HAP-1 (cell line): ENCODE data around the gene ACOXL.
"Not testable (repeated sequence)": the region's sequence is repeated elsewhere in the genome, so short reads cannot be mapped to it uniquely, and the experiment has no call there.

Source experiments
- DNase-seq, 2 experiments: peaks; one replicate each; pipeline ENCODE4 v3.0.0-alpha.2; 2016 to 2020; ENCODE audit warnings: low spot score in 2 of 2
- H3K27me3 ChIP-seq: fragments of 250-450 bp; sonication (Bioruptor Pico); 2 replicates; pipeline ENCODE4 v1.5.1; 2020; ENCODE audit warnings: low read depth, mild to moderate bottlenecking, moderate library complexity
- H3K36me3 ChIP-seq: fragments of 250-450 bp; sonication (Bioruptor Pico); replicated peaks from 2 replicates; pipeline ENCODE4 v1.5.1; 2020; ENCODE audit warnings: mild to moderate bottlenecking
- H3K4me1 ChIP-seq: fragments of 250-450 bp; sonication (Bioruptor Pico); 2 replicates; pipeline ENCODE4 v1.5.1; 2020; ENCODE audit warnings: mild to moderate bottlenecking
- H3K4me3 ChIP-seq: fragments of 250-450 bp; sonication (Bioruptor Pico); 2 replicates; pipeline ENCODE4 v1.5.1; 2020; ENCODE audit warnings: mild to moderate bottlenecking, moderate library complexity
- H3K9me3 ChIP-seq: fragments of 250-450 bp; sonication (Bioruptor Pico); 2 replicates; pipeline ENCODE4 v1.5.1; 2020; ENCODE audit warnings: mild to moderate bottlenecking, moderate library complexity
- in situ Hi-C: fragments of 300-500 bp; cut with MboI; formaldehyde crosslinking; loops from 3 replicates; pipeline ENCODE4 v1.14.3; 2020; ENCODE audit warnings: low sequenced_read_pairs, inconsistent platforms, mixed read lengths

ACOXL gene

DNA sequence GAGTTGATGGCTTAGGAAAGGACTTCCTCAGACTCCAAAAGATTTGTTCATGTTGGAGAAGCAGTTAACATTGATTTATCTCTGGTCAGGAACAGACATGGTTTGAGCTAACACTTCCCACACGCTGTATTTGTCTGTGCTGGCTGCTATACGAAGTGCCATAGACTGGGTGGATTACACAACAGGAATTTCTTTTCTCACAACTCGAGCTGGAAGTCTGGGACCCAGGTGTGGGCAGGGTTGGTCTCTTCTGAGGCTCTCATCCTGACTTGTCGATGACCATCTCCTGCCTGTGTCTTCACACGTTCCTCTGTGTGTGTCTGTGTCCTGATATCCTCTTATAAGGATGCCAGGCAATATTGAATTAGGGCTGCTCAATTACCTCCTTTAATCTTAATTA is 224.9 kb downstream of the ACOXL start:
- in situ Hi-C loops: no loop called here
- Histone ChIP-seq H3K36me3 (no peaks in the 10 kb centered on the region), H3K27me3 (peaks cover 2% of the 10 kb centered on the region; the same call in 1 of the 2 replicates), H3K9me3 (no peaks in the 10 kb centered on the region), H3K4me1 (no peaks in the 10 kb centered on the region), H3K4me3 (no peak overlapping the region)
- no peak for DNase-seq

DNA sequence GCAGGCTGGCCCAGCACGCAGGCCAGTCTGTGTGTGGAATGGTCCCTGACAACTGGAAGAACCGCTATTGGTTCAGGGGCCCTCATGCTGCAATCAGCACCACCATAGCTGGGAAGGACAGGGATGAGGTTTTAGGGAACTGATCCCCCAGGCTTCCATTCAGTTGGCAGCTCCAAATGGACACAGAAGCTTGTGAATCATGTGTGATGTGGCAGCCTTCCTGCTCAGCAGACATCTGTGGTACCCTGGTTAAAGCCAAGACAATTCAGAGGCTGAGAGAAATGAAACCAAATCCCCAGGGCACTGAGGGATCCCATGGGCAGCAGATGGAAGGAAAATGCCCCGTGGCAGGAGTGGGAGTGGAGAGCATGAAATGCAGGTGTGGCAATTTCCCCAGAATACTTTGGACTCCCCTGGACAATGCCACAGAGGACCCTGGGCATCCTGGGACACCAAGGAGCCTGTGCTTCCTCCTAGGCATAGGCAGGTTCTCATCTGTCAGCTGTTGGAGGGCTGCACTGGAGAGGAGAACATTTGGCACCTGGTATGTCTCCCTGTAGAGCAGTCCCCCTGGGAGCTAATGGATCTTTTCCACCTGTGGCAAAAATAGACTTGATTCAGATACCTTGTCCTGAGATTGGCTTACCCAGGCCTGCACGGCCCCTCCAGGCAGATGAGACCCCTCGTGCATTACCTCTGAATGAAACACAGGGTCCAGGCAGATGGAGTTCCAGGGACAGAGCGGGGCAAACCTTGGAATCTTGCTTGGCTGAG is 226.2 kb downstream of the ACOXL start:
- Histone ChIP-seq H3K36me3 (no peaks in the 10 kb centered on the region), H3K9me3 (no peaks in the 10 kb centered on the region), H3K27me3 (peaks cover 2% of the 10 kb centered on the region; the same call in 1 of the 2 replicates), H3K4me1 (no peaks in the 10 kb centered on the region), H3K4me3 (no peak overlapping the region)
- in situ Hi-C loops: no loop called here
- DNase-seq: no peak

GRCh38 chr2:110959198-110959597 is 226.8 kb downstream of the ACOXL start:
- no peak overlapping the region for H3K4me3 ChIP-seq
- H3K4me1 ChIP-seq: no peaks in the 10 kb centered on the region
- in situ Hi-C loops: no loop called here
- no peak for DNase-seq
- H3K27me3 ChIP-seq: peaks cover 2% of the 10 kb centered on the region; the same call in 1 of the 2 replicates
- H3K9me3 ChIP-seq: no peaks in the 10 kb centered on the region
- no peaks in the 10 kb centered on the region for H3K36me3 ChIP-seq

- no peak for DNase-seq
- Histone ChIP-seq H3K4me1 (no peaks in the 10 kb centered on the region), H3K9me3 (no peaks in the 10 kb centered on the region), H3K36me3 (no peaks in the 10 kb centered on the region), H3K4me3 (no peak overlapping the region), H3K27me3 (peaks cover 2% of the 10 kb centered on the region; the same call in 1 of the 2 replicates)
- in situ Hi-C loops: no loop called here
Observed at GRCh38 chr2:110960281-110960680, 227.9 kb downstream of the ACOXL start.

GRCh38 chr2:110960954-110961353 is 228.6 kb downstream of the ACOXL start:
- Histone ChIP-seq H3K27me3 (peaks cover 2% of the 10 kb centered on the region; the same call in 1 of the 2 replicates), H3K4me3 (no peak overlapping the region), H3K36me3 (no peaks in the 10 kb centered on the region), H3K4me1 (no peaks in the 10 kb centered on the region), H3K9me3 (no peaks in the 10 kb centered on the region)
- in situ Hi-C loops: no loop called here
- no peak for DNase-seq

- in situ Hi-C loops, H3K4me3 ChIP-seq, H3K36me3 ChIP-seq, H3K27me3 ChIP-seq, H3K4me1 ChIP-seq, DNase-seq, H3K9me3 ChIP-seq: not testable (repeated sequence)
Observed at GRCh38 chr2:110961643-110962042, 229.3 kb downstream of the ACOXL start.

- no peak for DNase-seq
- no peaks in the 10 kb centered on the region for H3K36me3 ChIP-seq
- H3K4me3 ChIP-seq: no peak overlapping the region
- no peaks in the 10 kb centered on the region for H3K4me1 ChIP-seq
- no peaks in the 10 kb centered on the region for H3K27me3 ChIP-seq
- in situ Hi-C loops: no loop called here
- no peaks in the 10 kb centered on the region for H3K9me3 ChIP-seq
Observed at GRCh38 chr2:110969696-110970095, 237.3 kb downstream of the ACOXL start.

GRCh38 chr2:110970201-110970600 is 237.8 kb downstream of the ACOXL start:
- in situ Hi-C loops: no loop called here
- H3K9me3 ChIP-seq: no peaks in the 10 kb centered on the region
- H3K36me3 ChIP-seq: no peaks in the 10 kb centered on the region
- no peaks in the 10 kb centered on the region for H3K27me3 ChIP-seq
- H3K4me3 ChIP-seq: no peak overlapping the region
- no peaks in the 10 kb centered on the region for H3K4me1 ChIP-seq
- DNase-seq: no peak

- in situ Hi-C loops: no loop called here
Observed at GRCh38 chr2:110971811-110972210, 239.4 kb downstream of the ACOXL start.

GRCh38 chr2:110973262-110973661 is 240.9 kb downstream of the ACOXL start:
- in situ Hi-C loops: no loop called here

More at GRCh38 chr2:110971811-110972210, 239.4 kb downstream of the ACOXL start:
- Histone ChIP-seq H3K36me3 (no peaks in the 10 kb centered on the region), H3K4me3 (no peak overlapping the region), H3K9me3 (no peaks in the 10 kb centered on the region), H3K4me1 (no peaks in the 10 kb centered on the region), H3K27me3 (no peaks in the 10 kb centered on the region)
- DNase-seq: no peak

DNA sequence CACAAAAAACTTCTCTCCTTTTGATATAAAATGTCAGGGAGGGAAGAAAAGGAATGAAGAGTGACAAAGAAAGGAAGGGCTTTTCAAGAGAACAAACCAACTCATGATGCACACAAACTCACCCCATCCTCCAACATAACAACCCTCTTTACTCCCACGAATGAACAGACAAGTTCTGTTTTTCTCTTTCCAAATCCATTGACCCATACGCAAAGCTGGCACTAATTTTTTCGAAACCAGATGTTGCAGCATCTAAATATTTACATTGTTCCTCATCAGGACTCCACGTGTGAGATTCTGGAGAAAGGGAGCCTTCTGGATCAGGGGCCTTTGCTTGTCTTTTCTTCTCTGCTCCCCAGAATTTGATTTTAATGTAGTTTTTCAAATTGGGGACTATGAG is 245.0 kb downstream of the ACOXL start:
- no peaks in the 10 kb centered on the region for H3K36me3 ChIP-seq
- no peak for DNase-seq

More at GRCh38 chr2:110973262-110973661, 240.9 kb downstream of the ACOXL start:
- H3K36me3 ChIP-seq: no peaks in the 10 kb centered on the region
- H3K4me3 ChIP-seq: no peak overlapping the region
- no peaks in the 10 kb centered on the region for H3K4me1 ChIP-seq
- no peak for DNase-seq
- no peaks in the 10 kb centered on the region for H3K9me3 ChIP-seq
- H3K27me3 ChIP-seq: no peaks in the 10 kb centered on the region

GRCh38 chr2:110978148-110978547 is 245.8 kb downstream of the ACOXL start:
- no peaks in the 10 kb centered on the region for H3K36me3 ChIP-seq
- H3K4me1 ChIP-seq: no peaks in the 10 kb centered on the region
- no peaks in the 10 kb centered on the region for H3K9me3 ChIP-seq
- in situ Hi-C loops: no loop called here
- H3K27me3 ChIP-seq: no peaks in the 10 kb centered on the region
- DNase-seq: no peak
- H3K4me3 ChIP-seq: no peak overlapping the region

More for the DNA sequence above, 245.0 kb downstream of the ACOXL start:
- Histone ChIP-seq H3K9me3 (no peaks in the 10 kb centered on the region), H3K27me3 (no peaks in the 10 kb centered on the region), H3K4me1 (no peaks in the 10 kb centered on the region), H3K4me3 (no peak overlapping the region)
- in situ Hi-C loops: no loop called here

DNA sequence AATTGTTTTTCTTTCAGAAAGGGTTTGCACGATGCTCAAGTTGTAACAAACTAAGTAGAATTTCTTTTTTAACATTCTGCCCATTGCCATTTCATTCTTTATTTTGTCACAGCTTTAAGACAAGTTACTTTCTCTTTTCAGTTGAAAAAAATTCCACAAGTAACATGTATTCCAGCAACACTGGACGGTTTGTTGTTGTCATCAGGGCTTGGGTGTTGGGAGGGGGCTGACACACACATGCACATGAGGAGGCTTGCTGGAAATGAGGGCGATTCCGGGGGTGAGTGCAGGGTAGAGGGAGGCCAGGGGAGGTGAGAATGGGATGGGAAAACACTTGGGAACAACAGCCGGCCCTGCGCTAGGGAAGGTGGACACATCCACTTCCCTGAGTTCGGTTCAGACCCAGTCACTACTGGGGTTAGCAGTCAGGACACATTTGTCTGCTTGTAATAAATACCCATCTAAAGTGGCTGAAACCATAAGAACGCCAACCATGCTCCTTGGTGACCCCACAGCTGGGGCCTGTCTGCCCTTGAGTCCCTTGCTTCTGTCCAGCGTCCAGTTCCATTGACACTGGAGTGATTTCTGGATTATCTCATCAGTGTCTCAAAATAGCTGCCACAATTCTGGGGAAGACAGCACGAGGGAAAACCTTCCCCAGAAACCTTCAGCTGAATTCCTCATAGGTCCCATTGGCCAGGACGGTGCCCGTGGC is 246.5 kb downstream of the ACOXL start:
- in situ Hi-C loops: no loop called here
- no peaks in the 10 kb centered on the region for H3K9me3 ChIP-seq
- no peaks in the 10 kb centered on the region for H3K4me1 ChIP-seq
- DNase-seq: no peak
- no peak overlapping the region for H3K4me3 ChIP-seq
- no peaks in the 10 kb centered on the region for H3K36me3 ChIP-seq
- H3K27me3 ChIP-seq: no peaks in the 10 kb centered on the region
